Measurements from ENCODE around the gene ALKBH8.

ALKBH8 gene, protein sequence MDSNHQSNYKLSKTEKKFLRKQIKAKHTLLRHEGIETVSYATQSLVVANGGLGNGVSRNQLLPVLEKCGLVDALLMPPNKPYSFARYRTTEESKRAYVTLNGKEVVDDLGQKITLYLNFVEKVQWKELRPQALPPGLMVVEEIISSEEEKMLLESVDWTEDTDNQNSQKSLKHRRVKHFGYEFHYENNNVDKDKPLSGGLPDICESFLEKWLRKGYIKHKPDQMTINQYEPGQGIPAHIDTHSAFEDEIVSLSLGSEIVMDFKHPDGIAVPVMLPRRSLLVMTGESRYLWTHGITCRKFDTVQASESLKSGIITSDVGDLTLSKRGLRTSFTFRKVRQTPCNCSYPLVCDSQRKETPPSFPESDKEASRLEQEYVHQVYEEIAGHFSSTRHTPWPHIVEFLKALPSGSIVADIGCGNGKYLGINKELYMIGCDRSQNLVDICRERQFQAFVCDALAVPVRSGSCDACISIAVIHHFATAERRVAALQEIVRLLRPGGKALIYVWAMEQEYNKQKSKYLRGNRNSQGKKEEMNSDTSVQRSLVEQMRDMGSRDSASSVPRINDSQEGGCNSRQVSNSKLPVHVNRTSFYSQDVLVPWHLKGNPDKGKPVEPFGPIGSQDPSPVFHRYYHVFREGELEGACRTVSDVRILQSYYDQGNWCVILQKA

GRCh38 chr11:107565219-107565937, at the start of gene ALKBH8:
Gene ALKBH8 (minus strand): TSS chr11:107565735. CDS start chr11:107560893, 4,842 bp downstream.
- peak within 1 kb of the TSS; percentile 72 for H3K4me3 ChIP-seq (ENCODE audit: low read depth, low read length)
- CTCF ChIA-PET = interaction anchor here (1.4 to 25.5 kb wide), 8 partner anchors 9 to 333 kb away, joined by 3 to 485 read pairs (median 56); no protein-coding TSS in a partner anchor
- TF ChIP-seq CTCF (IDR thresholded peaks at IDR 0.05; ENCODE audit: insufficient read depth, low read length, missing control alignments) = no peak
- no peak for DNase-seq (ENCODE audit: low read depth, low spot score)
- POLR2A ChIA-PET = no interaction called here

DNA sequence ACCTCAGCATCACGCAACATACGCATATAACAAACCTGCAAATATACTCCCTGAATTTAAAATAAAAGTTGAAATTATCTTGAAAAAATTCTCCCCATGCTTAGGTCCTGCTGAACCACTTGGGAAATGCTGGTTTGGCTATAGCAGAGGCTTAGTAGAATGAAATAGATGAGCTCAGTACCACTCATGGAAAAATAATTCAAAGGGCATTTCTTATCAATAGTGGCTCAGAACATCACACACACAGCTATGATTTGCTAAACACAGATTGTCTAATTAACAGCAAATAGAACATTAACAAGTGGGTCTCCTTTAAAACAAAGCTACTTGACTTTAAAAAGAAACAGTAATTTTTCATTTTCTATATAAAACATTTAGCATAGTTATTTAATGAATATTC, 46.9 kb upstream of the ALKBH8 start:
- no peak for TF ChIP-seq CTCF (IDR thresholded peaks at IDR 0.05; ENCODE audit: insufficient read depth, low read length, missing control alignments)

DNA sequence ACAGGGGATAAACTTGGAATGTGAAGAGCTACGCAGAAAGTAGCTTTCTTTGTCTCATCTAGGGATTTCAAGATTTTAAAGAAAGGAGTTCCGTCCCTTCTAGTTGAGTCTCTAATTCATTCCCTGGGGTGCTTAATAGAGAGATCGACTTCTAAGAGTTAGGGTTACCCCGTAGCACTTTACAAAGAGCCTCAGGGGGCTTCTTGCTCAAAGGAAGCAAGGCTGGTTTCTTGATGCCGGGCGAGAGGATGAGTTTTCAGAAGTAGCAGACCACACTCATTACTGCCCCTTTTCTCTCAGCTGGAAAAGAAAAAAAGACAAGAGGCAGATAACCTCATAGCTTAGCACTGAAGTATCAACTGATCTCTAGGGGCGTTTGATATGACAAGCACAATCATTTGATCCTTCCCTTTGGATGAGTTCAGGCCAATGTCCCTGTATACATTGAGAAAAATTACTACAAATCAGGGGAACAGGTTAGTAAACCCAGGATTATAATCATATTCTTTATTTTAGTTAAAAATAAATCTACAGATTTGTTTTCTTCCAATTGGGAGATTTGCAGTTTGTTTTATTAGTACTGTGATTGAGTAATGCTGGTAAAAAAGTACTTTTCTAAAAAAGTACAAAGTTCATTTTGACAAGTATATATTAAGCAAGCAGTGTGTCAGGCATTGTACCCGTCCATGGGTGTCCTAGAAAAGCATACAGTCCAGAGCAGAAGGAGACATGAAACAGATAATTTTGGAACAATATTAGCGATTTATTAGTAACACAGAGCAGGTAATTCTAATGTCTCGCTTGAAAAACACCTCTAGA, 44.1 kb upstream of the ALKBH8 start:
- TF ChIP-seq CTCF (IDR thresholded peaks at IDR 0.05; ENCODE audit: insufficient read depth, low read length, missing control alignments) = no peak
- H3K4me3 ChIP-seq (ENCODE audit: low read depth, low read length) = no peak overlapping the region
- CTCF ChIA-PET = interaction anchor here (0.9 to 1.8 kb wide), 3 partner anchors 10 to 46 kb away, joined by 3 to 6 read pairs (median 5); no protein-coding TSS in a partner anchor
- POLR2A ChIA-PET = no interaction called here
- no peak for DNase-seq (ENCODE audit: low read depth, low spot score)

More for the DNA sequence above, 46.9 kb upstream of the ALKBH8 start:
- POLR2A ChIA-PET = no interaction called here
- no peak overlapping the region for H3K4me3 ChIP-seq (ENCODE audit: low read depth, low read length)
- CTCF ChIA-PET = no interaction called here
- no peak for DNase-seq (ENCODE audit: low read depth, low spot score)

- ChIA-PET POLR2A (no interaction called here), CTCF (interaction anchor here (0.9 to 1.8 kb wide), 4 partner anchors 9 to 79 kb away, joined by 3 to 6 read pairs (median 5); no protein-coding TSS in a partner anchor)
- TF ChIP-seq CTCF (IDR thresholded peaks at IDR 0.05; ENCODE audit: insufficient read depth, low read length, missing control alignments) = no peak
- DNase-seq (ENCODE audit: low read depth, low spot score) = no peak
- H3K4me3 ChIP-seq (ENCODE audit: low read depth, low read length) = no peak overlapping the region
These were observed 43.3 kb upstream of the ALKBH8 start for GRCh38 chr11:107608809-107609208.

GRCh38 chr11:107606141-107606540, 40.6 kb upstream of the ALKBH8 start:
- no peak for DNase-seq (ENCODE audit: low read depth, low spot score)
- peak; percentile 1 for TF ChIP-seq CTCF (IDR thresholded peaks at IDR 0.05; ENCODE audit: insufficient read depth, low read length, missing control alignments)
- CTCF ChIA-PET = interaction anchor here (0.7 to 1.4 kb wide), 3 partner anchors 9 to 55 kb away, joined by 3 read pairs; no protein-coding TSS in a partner anchor
- H3K4me3 ChIP-seq (ENCODE audit: low read depth, low read length) = no peak overlapping the region
- POLR2A ChIA-PET = no interaction called here

Measured in AG04449 (cell line).